Endodermal cell (in vitro differentiated cells): Measurements from ENCODE around the gene ANP32A. TPM values are rescaled to one million over a fixed set of nuclear protein-coding genes. Genes with fewer than 3 reads are reported as not detected.
A peak's percentile ranks its signal among the peaks of the same experiment; 100 is the strongest.

Experiments used
- DNase-seq: peaks from one replicate; pipeline ENCODE4 v3.0.0-alpha.2; 2017
- H3K27ac ChIP-seq: 2 replicates; pipeline ENCODE4 v1.5.1; 2013; ENCODE audit warnings: mild to moderate bottlenecking, low read depth, low read length, moderate library complexity
- H3K27me3 ChIP-seq: 2 replicates; pipeline ENCODE4 v1.6.1; 2013; ENCODE audit warnings: mild to moderate bottlenecking, low read length, moderate library complexity; ENCODE audit not compliant: insufficient read depth, control insufficient read depth, poor library complexity, severe bottlenecking
- H3K36me3 ChIP-seq: 2 replicates; pipeline ENCODE4 v1.7.0; 2013; ENCODE audit warnings: mild to moderate bottlenecking, low read length, moderate library complexity; ENCODE audit not compliant: control insufficient read depth, insufficient read depth
- H3K4me1 ChIP-seq: one replicate; pipeline ENCODE4 v1.7.0; 2013; ENCODE audit warnings: low read length; ENCODE audit not compliant: control insufficient read depth, insufficient read depth
- H3K4me3 ChIP-seq: 2 replicates; pipeline ENCODE4 v1.5.1; 2013; ENCODE audit warnings: mild to moderate bottlenecking, low read length, moderate library complexity
- H3K9ac ChIP-seq: 2 replicates; pipeline ENCODE4 v1.6.1; 2013; ENCODE audit warnings: mild to moderate bottlenecking, low read length, moderate library complexity; ENCODE audit not compliant: poor library complexity, severe bottlenecking; ENCODE audit errors: extremely low read depth
- H3K9me3 ChIP-seq: 2 replicates; pipeline ENCODE4 v1.6.1; 2013; ENCODE audit warnings: mild to moderate bottlenecking, low read length, moderate library complexity; ENCODE audit not compliant: control insufficient read depth
- H3K27ac Mint-ChIP-seq: 2 replicates; pipeline ENCODE4 v1.8.0; 2020; ENCODE audit warnings: mixed read lengths
- H3K27me3 Mint-ChIP-seq: 2 replicates; pipeline ENCODE4 v1.8.0; 2021; ENCODE audit warnings: mild to moderate bottlenecking, mixed read lengths; ENCODE audit not compliant: insufficient read depth
- H3K36me3 Mint-ChIP-seq: 2 replicates; pipeline ENCODE4 v1.8.0; 2020; ENCODE audit warnings: low read depth, mixed read lengths
- H3K4me1 Mint-ChIP-seq: 2 replicates; pipeline ENCODE4 v1.8.0; 2020; ENCODE audit warnings: mixed read lengths
- H3K4me3 Mint-ChIP-seq: 2 replicates; pipeline ENCODE4 v1.8.0; 2020; ENCODE audit warnings: mild to moderate bottlenecking, moderate library complexity, mixed read lengths
- H3K9me3 Mint-ChIP-seq: 2 replicates; pipeline ENCODE4 v1.8.0; 2020; ENCODE audit warnings: mild to moderate bottlenecking, mixed read lengths
- CTCF ChIP-seq: fragments of 200-600 bp; sonication (generic); conservative IDR thresholded peaks from 2 replicates; pipeline ENCODE4 v1.5.0; 2021; ENCODE audit warnings: antibody characterized with exemption, mild to moderate bottlenecking
- WGBS, 2 experiments: methylation state at CpG; one replicate each; pipeline versions ENCODE4 v1.1.5 to v1.1.7; 2013; ENCODE audit warnings: missing lambda C conversion rate in 2 of 2, mixed read lengths in 1 of 2; ENCODE audit not compliant: insufficient coverage in 1 of 2, insufficient read length in 1 of 2; 5-methylcytosine and 5-hydroxymethylcytosine counted together
- total RNA-seq, 2 donors: library from RNA; stranded (reverse); fragmentation: NEBNext Ultra II Directional in 1 of 2; extraction: Animal tissue kit (Norgen Biotek cat#: 25700) in 1 of 2; gene quantifications; 2 replicates in 1 of 2; 3 replicates in 1 of 2; pipeline ENCODE4 v1.2.1, GENCODE V29; 2021

Gene ANP32A
- total RNA-seq, 2 donors from 2014 or later = 346 to 385 TPM

DNA sequence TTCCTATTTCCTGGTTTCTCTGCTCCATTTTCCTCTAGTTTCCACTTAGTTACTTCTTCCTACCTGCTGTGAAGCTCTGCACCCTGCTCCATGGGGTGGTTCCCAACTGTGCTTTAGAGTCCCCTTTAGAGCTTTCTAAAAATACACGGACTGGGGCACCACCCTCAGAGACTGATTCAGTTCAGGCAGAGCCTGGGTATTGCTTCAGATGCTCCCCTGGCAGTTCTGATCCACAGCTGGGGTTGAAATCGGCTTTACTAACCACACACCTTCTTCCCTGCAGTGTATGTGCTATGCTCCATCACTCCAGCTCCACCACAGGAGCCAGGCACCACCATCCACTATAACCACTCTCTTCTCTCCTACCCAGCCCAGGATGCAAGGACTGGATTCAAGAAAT is 12.6 kb downstream of the ANP32A start:
- peaks cover 42% of the 10 kb centered on the region for H3K36me3 Mint-ChIP-seq
- H3K9me3 ChIP-seq = no peaks in the 10 kb centered on the region
- H3K9ac ChIP-seq = no peak overlapping the region
- peaks cover 4% of the 10 kb centered on the region for H3K4me1 ChIP-seq
- no peak overlapping the region for H3K4me3 ChIP-seq
- no peak for DNase-seq
- no peaks in the 10 kb centered on the region for H3K27me3 ChIP-seq
- H3K9me3 Mint-ChIP-seq = no peaks in the 10 kb centered on the region
- no peaks in the 10 kb centered on the region for H3K27me3 Mint-ChIP-seq
- peaks cover 59% of the 10 kb centered on the region for H3K36me3 ChIP-seq
- TF ChIP-seq CTCF = no peak
- 39 to 47% methylated on average over 2 of the region's 2 CpGs for WGBS, 2 experiments
- no peak overlapping the region for H3K4me3 Mint-ChIP-seq
- peaks cover 55% of the 10 kb centered on the region for H3K4me1 Mint-ChIP-seq
- peak overlapping the region; percentile 8 for H3K27ac Mint-ChIP-seq
- H3K27ac ChIP-seq = no peak overlapping the region

GRCh38 chr15:68807249-68807648 is 13.4 kb downstream of the ANP32A start:
- no peak overlapping the region for H3K27ac ChIP-seq
- Mint-ChIP-seq H3K36me3 (peaks cover 41% of the 10 kb centered on the region), H3K4me3 (no peak overlapping the region), H3K9me3 (no peaks in the 10 kb centered on the region), H3K27ac (peak overlapping the region; percentile 78), H3K27me3 (no peaks in the 10 kb centered on the region), H3K4me1 (peaks cover 46% of the 10 kb centered on the region)
- 81 to 82% methylated on average over 3 to 6 of the region's 11 CpGs for WGBS, 2 experiments
- DNase-seq = peak; percentile 43
- H3K9me3 ChIP-seq = no peaks in the 10 kb centered on the region
- no peak for TF ChIP-seq CTCF
- peaks cover 58% of the 10 kb centered on the region for H3K36me3 ChIP-seq
- H3K4me3 ChIP-seq = no peak overlapping the region
- H3K27me3 ChIP-seq = no peaks in the 10 kb centered on the region
- H3K9ac ChIP-seq = no peak overlapping the region
- peaks cover 4% of the 10 kb centered on the region for H3K4me1 ChIP-seq

GRCh38 chr15:68806220-68807060 is 14.3 kb downstream of the ANP32A start:
- Mint-ChIP-seq H3K27ac (peak overlapping the region; percentile 15), H3K4me1 (peaks cover 48% of the 10 kb centered on the region), H3K9me3 (no peaks in the 10 kb centered on the region), H3K4me3 (no peak overlapping the region), H3K36me3 (peaks cover 40% of the 10 kb centered on the region), H3K27me3 (no peaks in the 10 kb centered on the region)
- peaks cover 4% of the 10 kb centered on the region for H3K4me1 ChIP-seq
- no peak for TF ChIP-seq CTCF
- DNase-seq = peak; percentile 28
- 85 to 98% methylated on average over 4 to 9 of the region's 9 CpGs for WGBS, 2 experiments
- H3K9ac ChIP-seq = no peak overlapping the region
- H3K27ac ChIP-seq = no peak overlapping the region
- no peaks in the 10 kb centered on the region for H3K9me3 ChIP-seq
- no peak overlapping the region for H3K4me3 ChIP-seq
- no peaks in the 10 kb centered on the region for H3K27me3 ChIP-seq
- H3K36me3 ChIP-seq = peaks cover 59% of the 10 kb centered on the region
